HL-60 (cell line): ENCODE measurements around the gene TOR1A.

Experiments
- DNase-seq, 2 experiments: peaks; one replicate each; pipeline ENCODE4 v3.0.0-alpha.2; 2010 to 2020; ENCODE audit warnings: low read depth in 1 of 2, low spot score in 1 of 2
- H3K27ac ChIP-seq: fragments of 250-450 bp; sonication (Bioruptor Pico); replicated peaks from 2 replicates; pipeline ENCODE4 v1.5.1; 2020; ENCODE audit warnings: mild to moderate bottlenecking, moderate library complexity
- H3K27me3 ChIP-seq: fragments of 250-450 bp; sonication (Bioruptor Pico); 2 replicates; pipeline ENCODE4 v1.5.1; 2021; ENCODE audit warnings: mild to moderate bottlenecking, moderate library complexity; ENCODE audit not compliant: insufficient read depth, poor library complexity, severe bottlenecking
- H3K4me3 ChIP-seq: replicated peaks from 2 replicates; pipeline ENCODE4 v1.5.1; 2011; ENCODE audit warnings: mild to moderate bottlenecking, control low read depth, low read length; ENCODE audit not compliant: insufficient read depth
- CTCF ChIP-seq: IDR thresholded peaks from one replicate; pipeline ENCODE4 v1.5.1; 2011; ENCODE audit warnings: low read length, control low read depth, inconsistent platforms; ENCODE audit not compliant: insufficient read depth
- GABPA ChIP-seq: IDR thresholded peaks from 2 replicates; pipeline ENCODE4 v1.6.1; 2012; ENCODE audit warnings: low read depth
- POLR2AphosphoS5 ChIP-seq: IDR thresholded peaks from 2 replicates; pipeline ENCODE4 v1.6.1; 2012; ENCODE audit warnings: low read depth
- REST ChIP-seq: IDR thresholded peaks from 2 replicates; pipeline ENCODE4 v1.6.1; 2012; ENCODE audit warnings: low read depth; ENCODE audit not compliant: insufficient replicate concordance
- SPI1 ChIP-seq: IDR thresholded peaks from 2 replicates; pipeline ENCODE4 v1.6.1; 2012; ENCODE audit warnings: low read depth, mild to moderate bottlenecking, borderline replicate concordance
- long read RNA-seq: library from polyadenylated mRNA; unstranded; transcript quantifications from one replicate; pipeline ENCODE4 v2.0.0, GENCODE V29; 2020

TOR1A gene
- long read RNA-seq, transcript TOR1A-201 (5 exons, 2,076 nt): major isoform, 362 of 386 reads
- long read RNA-seq, partial matches to known transcripts: 1 of 386 reads
- long read RNA-seq, other reads (novel, unspliced or antisense): 22 of 386 reads

- H3K4me3 ChIP-seq: peak within 1 kb of the TSS; percentile 67
- TF ChIP-seq POLR2AphosphoS5 (peak; percentile 85), REST (peak; percentile 38), GABPA (peak; percentile 83), CTCF (no peak), SPI1 (peak; percentile 39; the same call in 1 of the 2 replicates)
- no peaks in the 10 kb centered on the region for H3K27me3 ChIP-seq
- peak within 1 kb of the TSS; percentile 95 for H3K27ac ChIP-seq
- peak; percentile 90 to 96 for DNase-seq
These were observed at the start of gene TOR1A for GRCh38 chr9:129823935-129824601. Gene TOR1A (minus strand): TSS chr9:129824136. CDS start chr9:129824085, 51 bp downstream.

GRCh38 chr9:129871046-129871445, 47.1 kb upstream of the TOR1A start:
- no peak overlapping the region for H3K4me3 ChIP-seq
- TF ChIP-seq GABPA: no peak
- TF ChIP-seq SPI1: no peak
- TF ChIP-seq POLR2AphosphoS5: no peak
- no peak for TF ChIP-seq CTCF
- no peak for TF ChIP-seq REST
- H3K27ac ChIP-seq: no peak overlapping the region
- no peak for DNase-seq
- no peaks in the 10 kb centered on the region for H3K27me3 ChIP-seq

GRCh38 chr9:129869585-129870501, 45.9 kb upstream of the TOR1A start:
- no peak for DNase-seq
- Histone ChIP-seq H3K27ac (no peak overlapping the region), H3K27me3 (no peaks in the 10 kb centered on the region), H3K4me3 (no peak overlapping the region)
- no peak for TF ChIP-seq GABPA
- TF ChIP-seq POLR2AphosphoS5: no peak
- no peak for TF ChIP-seq SPI1
- no peak for TF ChIP-seq REST
- TF ChIP-seq CTCF: no peak
